RPMI7951 (cell line): Measurements from ENCODE around the gene ZNRF3. TPM values are rescaled to one million over a fixed set of nuclear protein-coding genes. Genes with fewer than 3 reads are reported as not detected.
"Not testable (repeated sequence)": the region's sequence is repeated elsewhere in the genome, so short reads cannot be mapped to it uniquely, and the experiment has no call there.

Source experiments
- DNase-seq: peaks from one replicate; pipeline ENCODE4 v3.0.0-alpha.2; 2012; ENCODE audit warnings: low read depth
- total RNA-seq: library from RNA; depleted of rRNA; stranded (reverse); fragments of >200 nt; shearing (Covaris generic); gene quantifications from 2 replicates; pipeline ENCODE4 v1.2.3, GENCODE V29; 2014; rRNA removed

Gene ZNRF3
- total RNA-seq = 2.3 and 2.7 TPM in 2 replicates

GRCh38 chr22:28882878-28883656 is at the start of gene ZNRF3:
Gene ZNRF3 (plus strand): TSS chr22:28883572. CDS start chr22:28883767, 195 bp downstream.
- DNase-seq = peak; percentile 84

DNA sequence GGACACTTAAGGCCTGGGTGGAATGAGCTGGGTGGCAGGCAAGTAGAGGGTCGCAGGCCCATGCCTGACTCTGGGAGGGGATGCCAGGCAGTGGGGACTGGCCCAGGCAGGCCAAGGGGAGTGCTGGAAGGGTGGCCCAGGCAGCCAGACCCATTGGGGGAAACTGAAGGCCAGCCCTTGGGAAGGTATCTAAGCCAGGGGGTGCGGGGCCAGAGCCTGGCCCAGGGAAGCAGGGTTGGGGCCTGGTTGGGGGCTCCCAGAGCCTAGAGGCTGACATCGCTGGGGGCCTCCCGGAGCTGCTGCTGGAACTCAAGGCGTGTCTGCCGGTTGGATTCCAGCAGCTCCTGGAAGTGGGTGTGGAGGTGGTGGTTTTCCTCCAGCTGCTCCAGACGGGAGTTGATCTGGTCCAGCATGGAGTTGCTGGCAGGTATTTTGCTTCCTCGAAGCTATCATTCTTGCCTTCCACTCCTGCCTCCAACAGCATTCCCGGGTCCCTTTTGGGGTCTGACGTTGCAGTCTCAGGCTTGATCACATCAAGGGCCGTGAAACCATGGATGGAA is 47.7 kb upstream of the ZNRF3 start:
- no peak for DNase-seq

GRCh38 chr22:28837640-28838039 is 45.7 kb upstream of the ZNRF3 start:
- no peak for DNase-seq

- DNase-seq = no peak
These were observed 44.4 kb upstream of the ZNRF3 start for GRCh38 chr22:28838971-28839370.

DNA sequence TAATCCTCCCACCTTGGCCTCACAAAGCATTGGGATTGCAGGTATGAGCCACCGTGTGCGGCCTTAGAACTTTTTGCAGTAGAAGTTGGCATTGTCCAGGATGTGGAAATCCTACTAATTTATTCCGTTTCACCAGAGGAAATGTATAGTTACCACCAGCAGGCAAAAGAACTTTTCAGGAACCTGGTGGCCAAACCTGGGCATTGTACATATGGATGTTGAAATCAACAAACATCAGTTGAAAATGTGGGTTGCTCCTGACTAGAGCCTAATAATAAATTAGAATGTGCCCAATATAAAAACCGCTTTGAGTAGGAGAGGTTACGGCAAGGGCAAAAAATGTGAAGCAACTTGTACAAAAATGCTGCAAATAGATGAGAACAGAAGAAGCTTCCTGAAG is 42.3 kb upstream of the ZNRF3 start:
- no peak for DNase-seq

DNA sequence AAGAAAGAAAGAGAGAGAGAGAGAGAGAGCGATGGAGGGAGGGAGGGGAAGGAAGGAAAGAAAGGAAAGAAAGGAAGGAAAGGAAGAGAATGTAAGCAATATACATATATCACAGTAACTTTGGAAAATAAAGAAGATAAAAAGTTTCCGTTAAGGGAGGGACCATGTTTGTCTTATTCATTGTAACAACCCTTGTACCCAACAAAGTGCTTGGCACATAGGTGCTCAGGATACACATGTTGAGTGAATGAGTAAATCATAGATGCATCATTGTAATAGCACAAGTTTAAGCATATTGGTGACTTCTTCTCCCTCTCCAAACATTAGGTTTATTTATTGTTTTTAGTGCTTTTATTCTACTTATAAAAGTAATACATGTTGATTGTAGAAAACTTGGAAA is 39.7 kb upstream of the ZNRF3 start:
- DNase-seq = no peak

- DNase-seq = not testable (repeated sequence)
These were observed 39.1 kb upstream of the ZNRF3 start for GRCh38 chr22:28844277-28844676.

DNA sequence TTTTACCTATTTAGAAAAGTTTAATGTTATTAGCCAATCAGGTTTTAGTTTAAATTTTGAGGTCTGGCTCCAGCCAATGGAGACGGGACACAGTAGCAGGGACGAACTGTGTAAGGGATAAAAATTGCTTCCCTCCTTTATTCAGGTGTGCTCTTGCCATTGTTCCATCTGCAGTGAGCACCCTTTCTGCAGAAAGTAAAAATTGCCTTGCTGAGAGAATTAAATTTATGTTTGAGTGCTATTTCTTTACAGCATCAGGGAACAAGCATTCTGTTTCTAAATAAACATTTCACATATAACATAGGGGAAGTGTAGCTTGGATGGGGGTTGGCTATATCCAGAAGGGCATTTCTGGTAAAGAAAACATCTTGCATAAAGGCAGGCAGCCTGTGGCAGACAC is 36.4 kb upstream of the ZNRF3 start:
- DNase-seq = no peak

DNA sequence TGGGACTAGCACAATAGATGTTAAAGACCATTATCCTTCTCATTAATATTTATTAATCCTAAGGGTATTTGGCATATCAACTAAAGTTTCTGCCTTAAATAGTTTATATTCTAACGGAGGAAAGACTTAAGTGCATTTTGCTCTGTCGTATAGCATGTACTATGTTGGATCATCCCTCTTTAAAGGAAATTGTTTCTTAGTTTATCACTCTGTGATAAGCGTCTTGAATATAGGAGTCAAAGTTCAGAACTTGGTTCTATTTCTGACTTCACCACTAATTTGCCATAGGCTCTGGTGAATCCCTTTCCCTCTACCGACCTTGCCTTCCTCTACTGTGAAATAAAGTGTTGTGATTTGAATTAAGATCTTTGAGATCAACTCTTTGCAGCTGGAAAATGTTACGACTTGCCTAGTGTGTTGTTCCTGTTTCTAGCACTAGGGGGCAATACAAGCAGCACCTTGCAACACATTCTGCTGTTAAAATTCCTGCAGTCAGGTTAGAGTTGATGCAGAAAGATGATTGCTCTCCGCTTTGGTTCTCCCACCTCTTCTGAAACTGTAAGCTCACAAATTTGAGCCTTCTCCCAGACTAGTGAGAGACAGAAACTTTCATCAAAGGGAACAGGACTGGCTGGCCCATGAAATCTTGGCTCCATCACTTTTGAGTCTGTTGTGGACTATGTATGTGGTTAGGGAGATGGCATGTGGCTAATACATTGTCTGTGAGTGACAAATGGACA is 27.8 kb upstream of the ZNRF3 start:
- DNase-seq = peak; percentile 55

- no peak for DNase-seq
These were observed 27.3 kb upstream of the ZNRF3 start for GRCh38 chr22:28856095-28856455.

DNA sequence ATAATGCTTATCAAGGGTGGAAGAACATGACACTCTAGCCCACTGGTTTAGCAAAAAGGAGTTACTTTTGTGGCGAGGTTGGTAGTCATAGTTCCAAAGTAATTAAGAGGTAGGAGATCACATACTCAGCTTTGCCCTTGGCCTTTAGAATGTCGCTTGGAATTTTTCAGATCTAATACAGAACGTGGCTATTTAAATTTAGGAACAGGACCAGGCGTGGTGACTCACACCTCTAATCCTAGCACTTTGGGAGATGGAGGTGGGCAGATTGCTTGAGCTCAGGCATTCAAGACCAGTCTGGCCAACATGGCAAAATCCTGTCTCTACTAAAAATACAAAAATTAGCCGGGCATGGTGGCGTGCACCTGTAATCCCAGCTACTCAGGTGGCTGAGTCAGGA is 26.1 kb upstream of the ZNRF3 start:
- DNase-seq = no peak

DNA sequence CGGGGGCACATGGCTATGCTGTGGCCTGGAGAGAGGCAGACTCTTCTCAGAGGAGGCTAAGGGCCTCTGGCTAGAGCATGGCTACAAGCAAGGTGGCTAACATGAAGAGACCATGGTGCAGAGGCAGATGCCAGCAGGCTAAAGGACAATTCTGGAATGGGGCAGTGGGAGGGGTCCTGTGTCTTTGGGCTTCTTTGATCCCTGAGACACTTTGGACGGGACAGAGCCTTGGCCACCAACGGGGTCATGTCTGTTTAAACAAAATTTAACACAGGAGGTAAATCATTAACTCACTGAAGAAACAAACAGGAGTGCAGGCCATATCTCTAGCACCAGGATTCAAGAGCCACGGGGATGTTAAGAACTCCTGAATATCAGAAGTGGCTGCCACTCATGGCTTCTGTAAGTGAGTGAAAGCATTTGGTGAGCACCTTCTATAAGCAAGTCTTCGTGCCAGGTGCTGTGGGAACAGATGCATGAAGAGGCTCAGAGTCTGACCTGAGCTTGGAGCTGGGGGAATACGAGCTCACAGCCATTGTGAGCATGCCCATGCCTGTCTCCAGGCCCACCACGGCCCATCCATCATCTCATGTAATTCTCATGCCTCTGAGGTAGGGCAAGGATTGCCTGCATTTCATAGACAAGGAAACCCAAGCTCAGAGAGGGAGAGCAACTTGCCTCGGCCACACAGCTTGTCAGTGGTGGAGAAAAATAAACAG is 18.3 kb upstream of the ZNRF3 start:
- no peak for DNase-seq

DNA sequence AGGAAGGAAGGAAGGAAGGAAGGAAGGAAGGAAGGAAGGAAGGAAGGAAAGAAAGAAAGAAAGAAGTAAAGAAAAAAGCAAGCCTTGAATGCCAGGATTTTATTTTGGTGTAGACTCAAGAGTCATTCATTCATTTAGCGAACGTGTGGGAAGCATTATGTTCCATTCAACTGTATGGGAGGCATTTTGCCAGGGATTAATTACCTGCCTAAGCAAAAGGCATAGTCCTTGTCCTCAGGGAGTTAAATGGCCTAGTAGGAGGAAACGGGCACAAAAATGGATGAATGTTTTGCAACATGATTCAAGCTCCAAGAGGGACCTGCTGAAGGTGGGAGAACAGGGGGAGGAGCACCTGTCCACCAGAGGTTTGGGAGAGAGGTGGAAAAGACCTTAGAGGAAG is 16.2 kb upstream of the ZNRF3 start:
- no peak for DNase-seq

DNA sequence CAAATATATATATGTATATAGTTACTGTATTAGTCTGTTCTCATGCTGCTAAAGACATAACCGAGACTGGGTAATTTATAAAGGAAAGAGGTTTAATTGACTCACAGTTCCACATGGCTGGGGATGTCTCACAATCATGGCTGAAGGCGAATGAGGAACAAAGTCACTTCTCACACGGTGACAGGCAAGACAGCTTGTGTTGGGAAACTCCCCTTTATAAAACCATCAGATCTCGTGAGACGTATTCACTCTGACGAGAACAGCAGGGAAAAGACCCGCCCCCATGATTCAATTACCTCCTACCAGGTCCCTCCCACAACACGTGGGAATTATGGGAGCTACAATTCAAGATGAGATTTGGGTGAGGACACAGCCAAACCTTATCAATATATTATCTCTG is 15.0 kb upstream of the ZNRF3 start:
- not testable (repeated sequence) for DNase-seq

DNA sequence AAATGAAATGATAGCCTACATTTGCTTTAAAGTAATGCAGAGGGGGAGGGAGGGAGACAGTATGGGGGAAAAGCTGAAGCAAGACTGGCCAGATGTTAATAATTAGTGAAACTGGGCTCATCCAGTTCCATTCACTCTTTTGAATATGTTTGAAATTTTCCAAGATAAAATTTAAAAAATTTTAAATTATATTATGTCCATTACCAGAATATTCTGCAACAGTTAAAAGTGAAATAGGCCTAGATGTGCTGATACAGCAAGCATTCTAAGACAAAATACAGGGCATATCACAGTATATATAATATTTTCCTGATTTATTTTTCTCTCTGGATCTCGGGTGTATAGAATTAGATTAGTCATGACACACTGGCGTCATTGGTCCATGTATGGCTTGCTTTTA is 13.6 kb upstream of the ZNRF3 start:
- no peak for DNase-seq

DNA sequence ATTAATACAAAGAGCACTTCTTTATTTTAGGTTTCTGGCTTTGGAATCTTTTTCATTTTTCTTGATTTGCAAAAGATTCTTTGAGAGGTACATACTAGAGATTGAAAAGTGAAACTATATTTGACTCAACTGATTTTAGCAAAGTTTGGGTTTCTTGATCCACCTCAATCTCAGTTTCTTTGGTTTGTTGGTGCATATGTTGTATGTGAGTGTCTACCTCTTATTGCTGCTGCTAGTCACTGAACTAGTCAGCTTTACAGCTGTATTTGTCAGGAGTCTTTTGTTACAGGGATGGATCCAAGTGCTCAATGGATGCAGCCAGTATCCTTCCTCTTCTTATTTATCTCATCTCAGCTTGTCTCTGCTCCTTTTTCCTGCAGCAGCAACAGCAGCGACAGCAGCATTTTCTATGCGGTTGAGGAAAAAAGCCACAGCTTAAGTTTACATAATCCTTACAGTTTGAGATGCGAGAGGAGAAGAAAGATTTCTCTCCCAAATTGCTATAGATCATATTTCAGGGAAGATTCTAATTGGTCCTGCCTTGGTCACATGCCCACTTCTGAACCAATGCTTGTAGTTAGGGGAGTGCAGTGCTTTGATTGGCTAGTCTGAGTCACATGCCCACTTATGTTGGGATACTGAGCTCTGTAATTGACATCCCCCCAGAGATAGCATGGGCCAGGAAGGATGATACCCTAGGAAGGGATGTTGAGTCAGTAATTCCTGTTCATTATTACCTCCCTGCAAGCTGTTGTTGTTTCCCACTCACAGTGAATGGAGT is 10.0 kb upstream of the ZNRF3 start:
- peak; percentile 30 for DNase-seq

DNA sequence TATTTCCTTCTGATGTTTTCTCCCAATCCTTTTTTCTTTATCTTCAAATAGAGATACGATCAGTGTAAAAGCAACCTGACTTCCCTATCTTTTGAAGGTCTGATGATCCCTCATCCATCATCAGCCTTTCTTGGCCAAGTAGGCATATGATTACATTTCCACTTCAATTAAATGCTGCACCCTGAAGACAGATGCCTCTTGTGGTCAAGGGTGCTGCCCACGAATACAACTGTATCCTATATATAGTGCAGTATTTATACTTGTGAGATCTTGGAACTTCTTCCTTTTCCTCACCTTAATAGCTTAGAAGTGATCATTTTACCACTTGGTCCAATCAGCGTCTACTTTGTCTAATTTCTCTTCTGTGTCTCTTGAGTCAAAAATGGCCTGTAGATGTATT is 9.3 kb upstream of the ZNRF3 start:
- no peak for DNase-seq

DNA sequence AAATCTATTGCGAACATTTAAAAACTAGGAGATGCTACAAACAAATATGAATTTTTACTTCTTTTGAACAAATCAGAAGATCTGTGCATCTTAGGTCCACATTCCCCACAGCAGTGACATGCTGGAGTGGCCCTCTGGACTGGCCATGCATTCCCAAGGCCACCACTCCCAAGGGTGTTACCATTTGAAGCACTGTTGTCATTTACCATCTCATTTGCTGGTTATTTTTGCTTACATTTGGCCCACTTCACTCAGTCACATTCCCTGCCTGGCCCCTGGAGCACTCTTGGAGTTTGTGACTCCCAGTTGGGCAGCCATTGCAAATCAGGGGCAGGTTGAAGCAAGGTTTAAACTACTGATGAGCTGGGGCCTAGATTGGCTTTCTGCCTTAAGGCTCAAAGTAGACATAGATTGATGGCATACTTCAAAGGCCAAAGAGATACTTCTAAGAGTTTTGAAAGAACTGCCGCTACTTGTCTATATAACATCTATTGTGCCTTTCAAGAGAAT is 8.5 kb upstream of the ZNRF3 start:
- DNase-seq = no peak

DNA sequence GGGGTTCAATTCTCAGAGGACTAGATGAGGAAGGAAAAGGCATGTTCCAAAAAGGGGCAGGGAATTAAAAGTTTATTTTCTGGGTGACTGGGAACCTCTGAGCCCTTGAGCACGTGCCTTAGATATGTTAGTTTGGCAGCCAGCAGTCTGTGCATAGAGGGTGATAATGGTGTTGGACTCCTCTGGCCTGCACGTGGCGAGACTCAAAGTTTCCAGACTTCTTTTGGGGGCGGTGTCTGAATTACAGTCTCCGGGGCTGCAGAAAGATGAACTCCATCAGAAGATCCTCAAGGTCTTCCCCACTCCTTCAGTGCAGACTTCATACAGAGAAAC is 861 bp upstream of the ZNRF3 start:
- peak; percentile 46 for DNase-seq

GRCh38 chr22:28883657-28883916 is 215 bp downstream of the ZNRF3 start:
- DNase-seq = no peak

DNA sequence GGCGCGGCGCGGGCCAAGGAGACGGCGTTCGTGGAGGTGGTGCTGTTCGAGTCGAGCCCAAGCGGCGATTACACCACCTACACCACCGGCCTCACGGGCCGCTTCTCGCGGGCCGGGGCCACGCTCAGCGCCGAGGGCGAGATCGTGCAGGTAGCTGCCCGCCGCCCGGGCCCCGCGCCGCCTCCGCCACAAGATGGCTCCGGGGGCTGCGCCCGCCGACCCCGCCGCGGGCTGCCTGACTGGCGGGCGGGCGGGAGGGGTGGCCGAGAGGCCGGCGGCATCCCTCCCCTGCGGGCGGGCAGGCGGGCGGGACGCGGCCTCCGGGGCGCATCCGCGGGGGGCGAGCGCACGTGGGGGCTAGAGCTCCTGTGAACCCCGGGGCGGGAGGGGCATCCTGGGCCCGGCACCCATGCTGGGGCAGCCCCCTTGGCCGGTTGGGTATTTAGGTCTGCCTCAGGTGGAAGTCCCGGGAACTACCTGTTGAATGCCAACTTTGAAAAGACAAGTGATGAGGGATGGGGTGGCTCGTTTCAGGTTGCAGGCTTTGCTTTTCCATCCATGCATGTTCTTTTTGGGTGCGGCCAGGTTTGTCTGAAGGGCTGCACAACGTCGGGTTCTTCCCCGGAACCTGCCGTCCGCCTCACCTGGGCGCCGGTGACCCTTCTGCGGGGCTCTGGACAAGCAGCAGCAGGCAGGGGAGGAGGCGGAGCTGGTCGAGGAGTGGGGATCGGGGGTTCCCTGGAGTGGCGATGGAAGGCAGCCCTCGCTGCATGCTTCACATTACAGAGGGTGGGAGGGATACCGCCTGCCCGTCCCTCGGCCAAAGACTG is 760 bp downstream of the ZNRF3 start:
- peak; percentile 35 for DNase-seq
